WTC11 (cell line): ENCODE data around the gene FNDC3B. TPM values are rescaled to one million over a fixed set of nuclear protein-coding genes. Genes with fewer than 3 reads are reported as not detected.

Experiments used
- ATAC-seq: fragments of 200-7000 bp; cut with Tn5 transposase; 2 replicates; pipeline ENCODE4 v1.10.0; 2021; ENCODE audit warnings: mild to moderate bottlenecking, moderate library complexity
- CTCF ChIA-PET: fragments of 300-600 bp; sonication (Branson Sonifier 250); formaldehyde crosslinking; loops from one replicate; lab custom pipeline; 2021; ENCODE audit warnings: antibody characterized with exemption; lab: Charles Lee
- POLR2A ChIA-PET: fragments of 350-600 bp; sonication (Branson Sonifier 250); formaldehyde crosslinking; loops from one replicate; lab custom pipeline; 2021; ENCODE audit warnings: antibody characterized with exemption; lab: Charles Lee
- DNase-seq: peaks from one replicate; pipeline ENCODE4 v3.0.0; 2021; ENCODE audit warnings: low spot score
- H3K27ac Mint-ChIP-seq: 2 replicates; pipeline ENCODE4 v1.8.0; 2021; ENCODE audit warnings: mixed read lengths
- H3K27me3 Mint-ChIP-seq: 2 replicates; pipeline ENCODE4 v1.8.0; 2021; ENCODE audit warnings: low read depth, mild to moderate bottlenecking, moderate library complexity, mixed read lengths
- H3K36me3 Mint-ChIP-seq: 2 replicates; pipeline ENCODE4 v1.8.0; 2021; ENCODE audit warnings: mixed read lengths
- H3K4me1 Mint-ChIP-seq: 2 replicates; pipeline ENCODE4 v1.8.0; 2022; ENCODE audit warnings: mixed read lengths
- H3K4me3 Mint-ChIP-seq: 2 replicates; pipeline ENCODE4 v1.8.0; 2021; ENCODE audit warnings: mild to moderate bottlenecking, moderate library complexity, mixed read lengths
- H3K9me3 Mint-ChIP-seq: 2 replicates; pipeline ENCODE4 v1.8.0; 2021; ENCODE audit warnings: mixed read lengths
- AFF4 ChIP-seq: sonication (generic); formaldehyde crosslinking; IDR thresholded peaks from 2 replicates; pipeline ENCODE4 v1.8.1; 2023; ENCODE audit warnings: mild to moderate bottlenecking, missing genetic modification reagents, borderline replicate concordance
- AR ChIP-seq: fragments of 250-450 bp; sonication (Bioruptor Pico); IDR thresholded peaks from 2 replicates; pipeline ENCODE4 v1.9.0; 2021; ENCODE audit warnings: mild to moderate bottlenecking
- ATF3 ChIP-seq: sonication (generic); formaldehyde crosslinking; conservative IDR thresholded peaks from 2 replicates; pipeline ENCODE4 v1.8.1; 2022; ENCODE audit warnings: mild to moderate bottlenecking, missing genetic modification reagents
- ETV6 ChIP-seq: sonication (generic); formaldehyde crosslinking; IDR thresholded peaks from 2 replicates; pipeline ENCODE4 v1.8.1; 2022; ENCODE audit warnings: mild to moderate bottlenecking, missing genetic modification reagents
- FOXK1 ChIP-seq: sonication (generic); formaldehyde crosslinking; IDR thresholded peaks from 2 replicates; pipeline ENCODE4 v1.8.0; 2022; ENCODE audit warnings: mild to moderate bottlenecking, moderate library complexity, missing genetic modification reagents
- FOXP4 ChIP-seq: sonication (generic); formaldehyde crosslinking; IDR thresholded peaks from 2 replicates; pipeline ENCODE4 v1.8.0; 2022; ENCODE audit warnings: mild to moderate bottlenecking, missing genetic modification reagents
- HMGXB4 ChIP-seq: sonication (generic); formaldehyde crosslinking; IDR thresholded peaks from 2 replicates; pipeline ENCODE4 v1.8.1; 2023; ENCODE audit warnings: mild to moderate bottlenecking, moderate library complexity, missing genetic modification reagents
- IRF1 ChIP-seq: sonication (generic); formaldehyde crosslinking; IDR thresholded peaks from 2 replicates; pipeline ENCODE4 v1.8.0; 2023; ENCODE audit warnings: missing genetic modification reagents
- MLX ChIP-seq: sonication (generic); formaldehyde crosslinking; IDR thresholded peaks from 2 replicates; pipeline ENCODE4 v1.8.1; 2023; ENCODE audit warnings: mild to moderate bottlenecking, missing genetic modification reagents, moderate library complexity
- OVOL2 ChIP-seq: fragments of 250-450 bp; sonication (Bioruptor Pico); IDR thresholded peaks from 2 replicates; pipeline ENCODE4 v1.9.0; 2021; ENCODE audit warnings: mild to moderate bottlenecking, borderline replicate concordance
- SMAD4 ChIP-seq: sonication (generic); formaldehyde crosslinking; IDR thresholded peaks from 2 replicates; pipeline ENCODE4 v1.8.0; 2022; ENCODE audit warnings: mild to moderate bottlenecking, missing genetic modification reagents
- ZNF396 ChIP-seq: fragments of 250-450 bp; sonication (Bioruptor Pico); IDR thresholded peaks from 2 replicates; pipeline ENCODE4 v1.8.0; 2021; ENCODE audit warnings: mild to moderate bottlenecking, moderate library complexity, borderline replicate concordance
- ZNF425 ChIP-seq: fragments of 250-450 bp; sonication (Bioruptor Pico); conservative IDR thresholded peaks from 2 replicates; pipeline ENCODE4 v1.9.0; 2021; ENCODE audit warnings: mild to moderate bottlenecking
- ZSCAN18 ChIP-seq: fragments of 250-450 bp; sonication (Bioruptor Pico); IDR thresholded peaks from 2 replicates; pipeline ENCODE4 v2.1.2; 2022; ENCODE audit warnings: mild to moderate bottlenecking, moderate library complexity
- total RNA-seq: library from RNA; stranded (reverse); gene quantifications from 3 replicates; pipeline ENCODE4 v1.2.3, GENCODE V29; 2021

FNDC3B gene
- total RNA-seq, 1 experiment from 2014 or later, result 42.8 TPM

- TF ChIP-seq ZNF396 (no peak), MLX (CRISPR knock-in tag) (no peak), FOXK1 (no peak)
- TF ChIP-seq, all 79 proteins: peak for 0
Observed at GRCh38 chr3:172355836-172356235, 316.5 kb downstream of the FNDC3B start (continued).

- H3K27ac Mint-ChIP-seq, result no peak overlapping the region
- H3K4me1 Mint-ChIP-seq, result peaks cover 9% of the 10 kb centered on the region
- H3K36me3 Mint-ChIP-seq, result peaks cover 48% of the 10 kb centered on the region
- ChIA-PET POLR2A (no interaction called here), CTCF (interaction anchor here (1.2 kb wide), 1 partner anchor 121 kb away, joined by 4 read pairs; no protein-coding TSS in a partner anchor)
- H3K9me3 Mint-ChIP-seq, result peaks cover 12% of the 10 kb centered on the region
- TF ChIP-seq ATF3 (CRISPR knock-in tag) (no peak), IRF1 (CRISPR knock-in tag) (no peak), FOXP4 (CRISPR knock-in tag) (no peak), ETV6 (CRISPR knock-in tag) (no peak)
- no peaks in the 10 kb centered on the region for H3K27me3 Mint-ChIP-seq
- no peak overlapping the region for H3K4me3 Mint-ChIP-seq
- DNase-seq (no peak), ATAC-seq (no peak)
Observed at GRCh38 chr3:172356427-172356826, 317.0 kb downstream of the FNDC3B start.

- Mint-ChIP-seq H3K4me3 (no peak overlapping the region), H3K27me3 (no peaks in the 10 kb centered on the region), H3K27ac (0 out of 2 replicates have a peak overlapping the region, but pooled peaks have one; percentile 69), H3K36me3 (peaks cover 49% of the 10 kb centered on the region), H3K9me3 (peaks cover 14% of the 10 kb centered on the region), H3K4me1 (peaks cover 9% of the 10 kb centered on the region)
- no peak for ATAC-seq
- DNase-seq, result no peak
- POLR2A ChIA-PET, result no interaction called here
- CTCF ChIA-PET, result interaction anchor here (1.5 kb wide), 1 partner anchor 103 kb away, joined by 4 read pairs; no protein-coding TSS in a partner anchor
- no peak for TF ChIP-seq AFF4
- no peak for TF ChIP-seq AR (CRISPR knock-in tag)
- no peak for TF ChIP-seq ZSCAN18 (CRISPR knock-in tag)
- TF ChIP-seq FOXK1, result no peak
- no peak for TF ChIP-seq SMAD4 (CRISPR knock-in tag)
- TF ChIP-seq OVOL2 (CRISPR knock-in tag), result no peak
- TF ChIP-seq HMGXB4 (CRISPR knock-in tag), result no peak
- TF ChIP-seq ZNF425, result no peak
Observed at GRCh38 chr3:172357850-172358754, 318.7 kb downstream of the FNDC3B start.
